ENCODE data around the gene SLC2A1.
A peak's percentile ranks its signal among the peaks of the same experiment; 100 is the strongest.

SLC2A1 gene

DNA sequence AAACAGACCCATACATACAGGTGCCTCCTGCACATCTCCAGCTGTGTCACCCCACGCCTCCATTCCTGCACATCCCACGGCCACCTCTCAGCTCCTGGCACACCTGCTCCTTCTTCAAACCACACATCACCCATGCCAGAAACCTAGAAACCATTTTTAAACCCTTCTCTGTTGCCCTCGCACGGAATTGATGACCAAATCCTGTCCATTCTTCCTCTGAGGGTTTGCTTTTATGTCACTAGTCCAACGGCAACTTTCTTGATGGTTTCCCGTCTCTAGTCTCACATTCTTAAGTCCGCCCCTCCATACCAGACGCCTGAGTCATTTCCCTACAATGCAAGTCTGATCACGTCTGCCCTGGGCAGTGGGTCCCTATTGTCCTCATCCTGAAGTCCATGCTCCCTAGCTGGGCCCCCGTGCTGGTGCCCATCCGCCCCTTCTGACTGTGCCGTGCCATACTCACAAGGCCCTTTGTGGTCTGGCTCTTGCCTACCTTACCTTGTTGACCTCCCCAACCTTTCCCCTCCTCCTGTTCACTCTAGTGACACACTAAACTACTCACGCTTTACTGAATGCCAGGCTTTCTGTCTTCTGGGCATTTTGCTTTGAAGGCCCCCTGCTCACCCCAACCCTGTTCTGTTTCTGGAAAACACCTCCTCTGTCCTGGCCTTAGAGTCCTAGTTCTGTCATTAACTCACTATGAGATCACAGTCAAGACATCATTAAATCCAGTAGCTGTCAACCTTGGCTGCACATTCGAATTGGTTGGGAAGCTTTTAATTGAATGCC, 17.6 kb downstream of the SLC2A1 start:
- DNase-seq: no peak

DNA sequence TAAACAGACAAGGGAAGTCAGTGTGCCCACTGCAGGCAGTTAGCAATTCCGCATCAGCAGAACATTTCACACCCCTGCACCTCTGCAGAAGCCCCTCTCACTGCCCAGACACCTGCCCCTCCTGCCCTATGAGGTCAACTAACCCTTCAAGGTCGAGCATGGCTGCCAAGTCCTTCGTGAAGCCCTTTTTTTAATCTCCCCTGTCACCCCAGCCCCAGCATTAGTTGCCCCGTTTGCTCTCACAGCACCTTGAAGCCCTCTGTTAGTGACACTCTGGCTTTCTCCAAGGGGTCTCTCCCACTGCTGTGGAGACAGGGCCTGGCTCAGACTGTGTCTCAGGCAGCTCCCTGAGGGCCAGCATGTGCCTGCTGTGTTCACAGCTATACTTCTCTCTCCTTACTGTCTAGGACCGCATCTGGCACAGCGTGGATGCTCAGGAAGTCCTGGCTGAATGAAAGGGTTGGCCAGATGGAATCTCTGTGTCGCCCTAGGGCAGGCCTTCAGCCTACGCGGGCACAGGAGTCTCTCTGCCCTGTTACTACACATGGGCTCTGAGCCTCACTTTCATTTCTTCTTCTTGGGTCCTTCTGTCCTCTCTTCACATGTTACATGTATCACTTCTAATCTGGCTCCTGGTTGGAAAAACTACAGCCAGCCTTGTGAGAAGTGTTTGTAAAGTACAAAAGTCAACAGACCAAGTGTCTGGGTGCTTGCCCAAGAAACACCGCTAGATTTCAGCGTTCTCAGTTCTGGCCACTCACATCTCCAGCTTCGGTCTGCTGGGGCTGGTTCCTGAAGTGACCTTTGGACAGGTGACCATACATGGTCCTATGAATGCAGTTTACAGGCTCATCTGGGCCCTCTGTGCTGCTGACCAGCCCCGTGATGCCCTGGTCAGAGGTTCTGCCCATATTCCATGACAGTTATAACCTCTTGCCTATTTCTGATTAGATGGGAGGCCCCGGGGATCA, 19.7 kb downstream of the SLC2A1 start:
- no peak for DNase-seq

DNA sequence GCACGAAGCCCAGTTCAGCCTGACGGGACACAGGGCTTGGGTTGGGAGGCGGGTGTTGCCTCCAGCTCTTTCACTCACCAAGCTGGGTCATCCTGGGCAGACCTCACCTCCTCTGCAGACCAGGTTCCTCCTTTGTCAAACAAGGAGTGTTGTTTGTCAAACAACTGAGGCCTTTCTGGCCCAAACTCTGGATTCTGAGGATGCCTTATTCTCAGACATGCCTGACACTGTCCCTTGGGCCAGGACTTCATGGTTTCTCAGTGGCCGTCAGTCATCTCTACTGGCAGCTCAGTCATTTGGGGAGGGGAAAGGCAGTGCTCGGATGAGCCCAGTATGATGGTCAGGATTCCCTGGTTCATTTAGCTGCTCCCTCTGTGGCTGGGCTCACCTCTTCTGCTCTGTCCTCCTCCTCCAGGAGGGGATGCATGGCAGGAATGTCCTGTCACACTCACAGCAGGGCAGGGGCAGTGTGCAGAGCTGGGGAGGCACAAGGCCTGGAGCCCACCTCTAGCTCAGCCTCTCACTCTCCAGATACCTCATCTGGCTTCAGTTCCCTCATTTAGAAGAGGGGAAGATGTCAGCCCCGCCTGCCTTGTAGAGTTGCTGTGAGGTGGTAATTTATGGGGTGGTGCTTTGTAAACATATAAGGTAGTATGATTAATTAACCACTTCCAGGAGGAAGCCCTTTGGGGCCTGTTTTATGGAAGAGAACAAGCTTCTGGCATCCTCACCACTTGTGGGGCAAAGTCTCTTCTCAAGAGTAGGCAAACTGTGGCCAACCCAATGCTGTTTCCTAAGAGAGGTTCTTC, 20.6 kb downstream of the SLC2A1 start:
- DNase-seq: peak in 1 of 2 experiments; percentile 9

DNA sequence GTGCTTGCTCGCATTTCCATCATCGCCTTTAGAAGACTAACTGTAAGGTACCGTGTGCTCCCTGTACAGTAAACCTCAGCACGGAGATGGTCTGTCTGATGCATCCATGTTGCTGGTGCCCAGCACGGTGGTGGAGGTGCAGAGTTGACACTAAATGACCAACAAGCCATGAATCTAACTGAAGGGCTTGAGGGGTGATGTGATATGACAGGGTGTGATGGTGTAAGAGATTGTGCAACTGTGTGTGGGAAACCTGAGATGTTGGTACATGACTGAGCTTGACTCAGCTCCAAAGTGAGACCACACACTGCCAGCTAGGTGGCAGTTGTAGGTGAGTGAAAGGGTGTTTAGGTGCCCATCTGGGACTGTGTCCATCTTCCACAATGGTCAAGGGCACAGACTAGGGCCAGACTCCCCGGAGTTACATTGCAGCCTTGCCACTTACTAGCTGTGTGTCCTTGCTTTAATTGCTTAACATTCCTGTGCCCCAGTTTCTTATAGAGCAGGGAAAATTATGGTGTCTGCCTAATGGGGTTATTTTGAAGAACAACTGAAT, 21.4 kb downstream of the SLC2A1 start:
- DNase-seq: no peak

DNA sequence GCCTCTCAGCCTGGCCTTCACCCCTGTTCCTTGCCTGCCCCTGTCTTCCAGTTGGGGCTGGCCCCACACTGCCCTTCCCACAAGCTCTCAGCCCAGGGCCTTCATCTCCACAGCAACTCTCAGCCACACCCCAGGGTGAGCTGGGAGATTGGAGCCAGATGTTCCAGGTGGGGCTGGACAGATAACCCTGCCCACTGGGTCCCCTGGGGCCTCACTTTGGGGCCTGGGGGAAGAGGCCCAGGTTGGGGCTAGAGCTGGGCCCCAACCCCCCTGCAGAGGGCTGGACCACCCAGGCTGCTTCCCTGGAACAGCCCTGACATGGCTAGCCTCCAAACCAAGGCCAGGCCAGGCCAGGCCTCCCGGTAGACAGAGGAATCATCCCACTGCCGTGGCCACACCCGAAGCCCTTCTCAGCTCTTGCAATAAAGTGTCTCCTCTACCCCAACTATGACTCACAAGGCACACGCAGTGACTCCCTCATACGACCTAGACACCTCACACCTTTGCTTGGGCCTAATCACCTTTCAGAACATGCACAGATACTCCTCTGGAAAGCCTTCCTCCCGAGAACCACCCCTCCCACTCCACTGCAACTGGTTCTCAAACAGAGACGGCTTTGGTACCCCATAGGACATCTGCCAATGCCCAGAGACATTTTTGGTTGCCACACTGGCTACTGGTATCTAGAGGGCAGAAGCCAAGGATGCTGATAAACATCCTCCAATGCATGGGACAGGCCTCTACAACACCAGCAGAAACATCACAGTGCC, 22.2 kb downstream of the SLC2A1 start:
- DNase-seq: no peak

DNA sequence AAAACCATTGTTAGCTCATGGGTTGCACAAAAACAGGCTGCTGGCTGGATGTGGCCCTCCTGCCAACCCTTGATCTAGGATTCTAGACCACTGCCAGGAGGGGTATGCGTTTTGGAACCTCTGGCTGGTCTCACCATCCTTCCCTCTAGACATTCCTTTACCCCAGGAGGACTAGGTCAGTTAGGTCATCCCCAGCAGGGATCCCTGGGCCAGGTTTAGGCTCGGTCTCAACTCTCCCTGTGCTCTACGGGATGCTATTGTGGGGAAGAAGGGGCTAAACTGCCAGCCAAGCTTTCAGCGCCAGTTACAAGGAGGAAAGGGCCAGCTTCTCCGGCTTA, 22.7 kb downstream of the SLC2A1 start:
- DNase-seq: no peak

DNA sequence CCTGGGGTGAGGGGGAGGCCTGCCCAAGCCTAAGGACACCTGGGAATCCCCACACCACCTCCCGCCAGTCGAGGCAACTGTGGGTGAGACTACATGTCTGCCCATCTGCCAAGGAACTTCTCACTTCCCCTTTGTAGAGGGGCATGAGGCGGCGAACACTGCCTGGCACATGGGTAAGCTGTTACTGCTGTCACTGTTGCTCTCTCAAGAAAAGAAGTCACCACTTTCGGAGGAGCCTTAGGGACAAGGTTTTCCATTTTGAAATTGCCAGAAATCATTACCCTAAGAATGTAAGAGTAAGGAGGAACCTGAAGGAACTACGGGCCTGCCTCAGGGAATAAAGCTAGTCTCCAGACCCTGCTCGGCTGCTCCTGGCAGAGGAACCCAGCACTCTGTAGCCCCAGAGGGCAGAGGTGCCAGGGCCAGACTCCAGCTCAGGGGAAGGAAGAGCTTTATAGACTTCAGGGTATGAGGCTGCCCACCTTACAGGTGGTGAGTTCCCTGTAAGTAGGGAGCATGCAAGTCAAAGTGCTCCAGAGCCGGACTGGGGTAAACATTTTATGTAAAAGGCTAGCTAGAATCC, 23.3 kb downstream of the SLC2A1 start:
- no peak for DNase-seq

DNA sequence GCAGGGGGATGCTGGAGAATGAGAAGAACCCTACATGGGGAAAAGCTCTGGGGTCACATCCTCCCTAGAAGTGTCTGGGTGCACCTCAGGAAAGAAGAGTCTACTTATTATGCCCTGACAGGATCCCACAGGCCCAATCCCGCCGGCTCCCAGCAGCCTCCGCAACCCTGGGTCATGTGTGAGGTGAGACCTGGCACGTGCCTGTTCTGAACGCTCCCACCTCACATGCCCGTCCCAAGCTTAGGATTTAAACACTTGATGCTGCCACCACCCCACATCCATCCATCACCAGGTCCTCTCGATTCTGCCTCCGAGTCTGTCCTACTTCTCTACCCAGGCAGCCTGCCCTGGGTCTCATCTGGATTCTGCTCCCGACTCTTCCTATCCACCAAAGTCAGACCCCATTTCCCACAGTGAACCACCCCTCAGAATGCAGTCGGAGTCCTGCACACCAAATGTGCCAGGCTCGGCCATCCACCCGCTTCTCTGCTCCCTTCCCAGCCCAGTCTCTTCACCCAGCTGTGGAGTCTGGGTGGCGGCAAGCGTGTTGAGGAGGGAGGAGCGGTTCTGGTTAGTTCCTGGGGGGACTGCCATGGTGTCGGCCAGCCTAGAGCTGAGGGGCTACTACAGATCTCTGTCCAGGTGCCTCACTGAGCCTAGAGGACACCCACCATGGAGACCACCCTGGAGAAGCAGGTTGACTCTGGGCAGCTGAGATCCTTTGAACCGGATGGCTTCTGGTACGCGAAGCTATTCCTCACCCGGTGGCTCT, 23.9 kb downstream of the SLC2A1 start:
- DNase-seq: no peak

DNA sequence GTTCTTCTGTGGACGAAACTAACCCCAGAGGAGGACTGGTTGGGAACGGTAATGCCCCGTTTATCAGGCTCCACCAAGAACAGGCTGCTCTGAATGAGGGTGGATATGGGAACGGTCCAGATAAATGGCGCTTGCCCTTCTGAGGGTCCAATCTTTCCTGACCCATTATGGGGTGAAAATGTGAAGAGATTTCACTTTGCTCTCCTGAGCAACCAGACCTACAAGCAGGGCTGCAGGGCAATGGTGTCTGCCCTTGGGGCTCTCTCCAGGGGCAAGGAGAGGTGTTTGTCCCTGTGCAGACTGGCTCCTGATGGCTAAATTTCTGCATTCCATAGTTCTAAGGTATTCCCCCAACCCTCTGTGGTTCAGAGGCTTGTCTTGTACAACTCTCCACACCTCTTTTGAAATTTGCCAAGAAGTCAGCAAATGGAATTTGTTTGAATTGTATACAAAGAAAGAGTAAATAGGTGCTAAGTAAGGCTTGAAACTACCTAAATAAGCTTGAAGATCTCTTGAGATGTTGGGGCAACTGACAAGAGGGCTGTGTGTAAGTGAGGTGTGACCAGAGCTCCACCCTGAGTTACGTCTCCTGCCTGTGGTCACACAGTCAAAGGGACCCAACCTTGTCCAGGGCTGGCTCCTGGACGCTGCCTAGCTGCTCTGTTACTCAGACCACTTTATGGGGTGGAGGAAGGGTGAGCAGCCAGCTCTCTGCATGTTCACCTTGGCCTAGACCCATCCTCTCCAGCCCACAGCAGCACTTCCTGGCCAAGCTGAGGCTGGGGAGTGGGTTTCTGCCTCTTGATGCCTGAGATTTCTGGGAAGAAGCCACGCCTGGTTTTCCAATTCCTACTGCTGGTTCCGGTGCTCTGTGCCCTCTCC, 24.8 kb downstream of the SLC2A1 start:
- DNase-seq: no peak

DNA sequence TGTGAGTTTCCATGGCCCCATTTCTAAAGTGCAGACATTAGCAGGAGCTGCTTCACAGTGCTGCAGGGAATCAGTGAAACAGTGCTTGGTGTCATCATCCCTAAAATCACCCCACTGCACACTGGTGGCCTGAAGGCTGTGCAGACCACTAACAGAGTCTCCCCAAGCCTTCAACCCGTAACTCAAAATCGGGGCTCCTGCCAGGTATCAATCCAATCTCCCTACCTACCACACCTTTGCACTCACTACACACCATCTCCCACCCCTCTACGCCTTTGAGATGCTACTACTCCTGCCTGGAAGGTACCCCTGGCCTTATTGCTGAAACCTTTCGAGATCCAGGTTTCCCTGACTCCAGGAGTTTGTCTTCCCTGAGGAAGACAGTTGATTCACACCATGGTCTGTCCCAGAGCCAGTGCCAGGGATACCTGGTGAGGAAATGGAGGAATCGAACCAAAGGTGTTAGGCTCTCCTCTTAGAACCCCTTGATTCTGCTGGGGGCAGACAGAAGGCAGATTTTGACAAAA, 25.5 kb downstream of the SLC2A1 start:
- no peak for DNase-seq

DNA sequence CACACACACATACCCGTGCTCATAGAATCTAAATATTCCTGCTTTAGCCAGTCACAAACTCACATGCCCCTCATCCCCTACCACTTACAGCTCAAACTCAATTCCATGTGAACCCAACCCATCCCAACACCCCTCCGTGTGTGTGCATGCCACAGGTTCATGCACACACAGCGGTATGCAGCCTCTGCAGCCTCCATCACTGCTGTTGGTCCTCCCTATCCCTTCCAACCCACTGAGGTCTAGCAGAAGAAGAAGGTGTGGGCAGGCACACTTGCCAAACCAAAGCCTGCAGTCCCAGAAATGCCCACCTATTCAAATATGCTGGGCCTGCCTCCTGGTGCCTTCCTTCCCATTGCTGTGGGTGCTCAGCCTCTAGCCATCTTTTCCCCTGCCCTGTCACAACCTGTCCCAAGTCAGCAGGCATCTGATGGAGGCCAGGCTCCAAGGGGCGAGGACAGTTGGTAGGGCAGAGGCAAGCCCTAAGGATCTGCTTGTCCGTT, 26.2 kb downstream of the SLC2A1 start:
- no peak for DNase-seq

DNA sequence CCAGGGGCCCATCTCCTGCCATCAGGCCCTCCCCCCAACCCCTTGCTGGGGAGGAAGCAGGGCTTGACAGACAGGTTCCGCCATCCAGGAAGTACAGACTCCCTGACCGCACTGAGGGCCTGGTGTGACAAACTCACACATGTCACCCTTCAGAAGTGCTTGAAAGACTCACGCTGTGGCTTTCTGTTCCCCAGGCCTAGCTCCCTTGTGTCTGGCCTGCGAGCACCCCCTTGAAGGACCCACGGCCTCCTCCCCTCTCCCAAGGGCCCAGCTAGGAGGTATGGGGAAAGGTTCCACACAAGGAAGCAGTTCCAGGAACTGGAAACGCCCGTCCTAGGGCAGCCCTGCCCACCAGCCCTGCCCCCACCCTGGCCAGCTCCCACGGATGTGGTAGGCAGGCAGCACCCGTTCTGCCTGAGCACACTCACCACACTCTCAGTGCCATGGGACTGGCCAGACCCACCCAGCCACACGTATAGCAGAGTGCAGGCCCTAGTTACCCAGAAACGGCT, 26.7 kb downstream of the SLC2A1 start:
- peak; percentile 83 for DNase-seq

DNA sequence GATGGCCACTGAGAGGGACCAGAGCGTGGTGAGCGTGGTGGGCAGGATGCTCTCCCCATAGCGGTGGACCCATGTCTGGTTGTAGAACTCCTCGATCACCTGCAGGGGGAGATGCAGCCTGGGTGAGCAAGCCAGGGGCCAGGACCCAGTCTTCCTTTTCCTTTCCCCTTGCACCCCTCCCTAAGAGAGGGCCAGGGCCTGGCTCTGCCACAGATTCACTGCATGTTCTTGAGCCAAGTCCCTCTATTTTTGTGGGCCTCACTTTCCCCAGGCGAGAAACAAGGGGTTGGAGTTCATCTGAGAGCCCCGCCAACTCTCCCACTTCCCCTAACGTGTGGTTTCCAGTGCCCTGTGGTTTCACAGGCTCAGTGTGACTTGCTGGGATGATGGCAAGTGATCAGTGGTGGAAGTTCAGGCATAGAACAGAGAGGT, 27.5 kb downstream of the SLC2A1 start:
- DNase-seq: peak; percentile 60 to 72

DNA sequence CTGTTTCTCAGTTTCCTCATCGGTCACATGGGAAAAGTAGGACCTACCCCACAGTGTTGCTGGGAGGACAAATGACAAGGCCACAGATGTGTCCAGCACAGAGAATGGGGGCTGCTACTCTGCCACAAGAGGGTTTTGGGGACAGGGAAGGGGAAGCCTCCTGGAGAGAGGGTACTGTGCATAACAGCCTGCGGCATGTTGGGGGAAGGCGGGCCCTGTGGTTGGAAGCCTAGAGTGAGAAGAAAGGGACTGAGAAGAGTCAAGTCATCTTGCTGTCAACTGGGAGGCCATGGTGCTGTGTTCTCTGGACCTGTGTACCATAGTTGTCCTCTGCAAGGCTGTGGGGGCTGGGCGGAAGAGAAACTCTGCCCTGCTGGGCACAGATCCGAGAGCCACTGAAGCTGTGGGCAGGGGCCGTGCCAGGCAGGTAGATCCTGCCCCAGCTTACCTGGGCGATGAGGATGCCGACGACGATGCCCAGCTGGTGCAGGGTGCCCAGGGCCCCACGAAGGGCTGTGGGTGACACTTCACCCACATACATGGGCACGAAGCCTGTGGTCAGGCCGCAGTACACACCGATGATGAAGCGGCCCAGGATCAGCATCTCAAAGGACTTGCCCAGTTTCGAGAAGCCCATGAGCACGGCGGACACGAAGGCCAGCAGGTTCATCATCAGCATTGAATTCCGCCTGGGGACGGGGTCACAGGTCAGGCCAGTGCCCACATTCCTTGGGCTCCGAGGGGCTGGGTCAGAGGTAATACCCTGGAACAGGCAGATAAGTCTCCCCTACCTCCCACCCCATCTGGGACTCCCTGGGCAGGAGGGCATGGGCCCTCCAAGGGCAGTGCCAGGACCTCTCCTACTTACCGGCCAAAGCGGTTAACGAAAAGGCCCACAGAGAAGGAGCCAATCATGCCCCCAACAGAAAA, 28.2 kb downstream of the SLC2A1 start:
- DNase-seq: no peak

DNA sequence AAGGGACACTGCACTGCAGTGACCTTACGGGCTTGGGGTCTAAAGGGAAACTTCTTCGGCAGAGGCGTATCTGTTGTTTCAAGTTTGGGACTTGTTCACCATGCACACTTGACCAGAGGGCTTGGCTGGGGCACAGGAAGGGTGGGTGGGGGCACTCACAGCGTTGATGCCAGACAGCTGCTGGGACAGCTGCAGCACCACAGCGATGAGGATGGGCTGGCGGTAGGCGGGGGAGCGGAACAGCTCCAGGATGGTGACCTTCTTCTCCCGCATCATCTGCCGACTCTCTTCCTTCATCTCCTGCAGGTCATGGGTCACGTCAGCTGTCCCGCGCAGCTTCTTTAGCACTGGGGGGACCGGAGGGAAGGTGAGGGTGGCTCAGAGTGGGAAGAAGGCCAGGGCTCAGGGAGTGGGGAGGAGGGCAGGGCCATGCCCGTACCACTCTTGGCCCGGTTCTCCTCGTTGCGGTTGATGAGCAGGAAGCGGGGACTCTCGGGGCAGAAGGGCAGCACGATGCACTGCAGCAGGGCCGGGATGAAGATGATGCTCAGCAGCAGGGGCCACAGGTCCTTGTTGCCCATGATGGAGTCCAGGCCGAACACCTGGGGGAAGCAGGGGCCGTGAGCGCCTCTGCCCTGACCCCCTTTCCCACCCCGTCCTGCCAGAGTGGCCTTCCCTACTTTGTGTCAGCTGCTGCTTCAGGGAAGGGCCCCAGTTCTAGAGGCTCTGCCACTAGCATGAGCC, 29.1 kb downstream of the SLC2A1 start:
- DNase-seq: no peak

DNA sequence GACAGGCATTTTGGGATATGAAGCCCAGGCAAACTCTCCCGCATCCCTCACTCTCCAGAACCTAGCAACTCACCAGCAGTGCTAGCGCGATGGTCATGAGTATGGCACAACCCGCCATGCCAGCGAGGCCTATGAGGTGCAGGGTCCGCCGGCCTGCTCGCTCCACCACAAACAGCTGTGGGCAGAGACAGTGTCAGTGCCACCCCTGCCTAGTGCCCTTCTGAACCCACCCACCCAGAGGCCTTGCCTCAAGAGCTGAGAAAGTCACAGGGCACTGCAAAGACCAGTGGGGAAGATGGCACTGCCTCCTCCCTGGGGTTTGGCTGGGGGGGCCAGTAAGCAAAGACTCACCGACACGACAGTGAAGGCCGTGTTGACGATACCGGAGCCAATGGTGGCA, 29.8 kb downstream of the SLC2A1 start:
- no peak for DNase-seq

DNA sequence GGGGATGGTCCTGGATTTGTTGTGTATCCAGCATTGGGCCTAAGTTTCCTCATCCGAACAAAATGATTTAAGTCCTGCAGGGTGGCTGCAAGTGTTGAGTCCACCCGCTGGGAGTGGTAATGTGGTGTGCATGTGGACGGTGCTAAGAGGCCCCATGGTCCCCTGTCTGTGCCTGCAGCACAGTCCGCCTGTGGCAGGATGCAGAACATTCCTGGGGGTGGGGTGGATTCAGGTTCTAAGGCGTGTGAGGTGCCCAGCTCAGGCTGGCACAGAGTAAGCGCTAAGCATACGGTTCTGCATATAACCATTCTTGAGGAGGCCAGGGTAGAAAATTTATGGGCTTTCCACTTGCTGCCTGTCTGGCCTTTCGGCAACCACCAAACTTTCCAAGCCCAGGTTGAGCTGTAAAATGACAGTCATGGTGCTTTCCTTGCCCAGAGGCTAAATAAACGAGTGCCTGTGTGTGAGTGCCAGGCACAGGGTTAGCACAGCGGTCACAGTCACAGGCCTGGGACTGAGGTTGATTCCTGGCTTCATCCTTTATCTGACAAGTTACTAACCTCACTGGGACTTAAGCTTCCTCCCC, 30.7 kb downstream of the SLC2A1 start:
- no peak for DNase-seq
